Colonic mucosa (tissue), 4 donors: ENCODE data around the gene RNF133. TPM values are rescaled to one million over a fixed set of nuclear protein-coding genes. Genes with fewer than 3 reads are reported as not detected.

ENCODE experiments used
- DNase-seq: peaks from one replicate; pipeline ENCODE4 v3.0.0-alpha.2; 2020
- H3K27ac ChIP-seq: fragments of 200-600 bp; one replicate; pipeline ENCODE4 v1.8.0; 2021
- H3K27me3 ChIP-seq: fragments of 200-600 bp; one replicate; pipeline ENCODE4 v1.8.0; 2021
- H3K36me3 ChIP-seq: fragments of 200-600 bp; one replicate; pipeline ENCODE4 v1.8.0; 2021
- H3K4me1 ChIP-seq: fragments of 200-600 bp; one replicate; pipeline ENCODE4 v1.8.0; 2021; ENCODE audit warnings: mild to moderate bottlenecking
- H3K4me3 ChIP-seq: fragments of 200-600 bp; one replicate; pipeline ENCODE4 v1.8.0; 2021
- H3K9ac ChIP-seq, 2 donors: one replicate each; pipeline ENCODE4 v1.7.0; 2013; ENCODE audit warnings: control low read depth in 2 of 2, low read depth in 2 of 2, low read length in 2 of 2
- H3K9me3 ChIP-seq: fragments of 200-600 bp; one replicate; pipeline ENCODE4 v1.8.0; 2021
- CTCF ChIP-seq: fragments of 200-600 bp; IDR thresholded peaks from one replicate; pipeline ENCODE4 v1.8.0; 2022; ENCODE audit warnings: antibody characterized with exemption, mild to moderate bottlenecking
- intact Hi-C: fragments of 100-400 bp; cut with DNase I; formaldehyde crosslinking; loops from one replicate; pipeline ENCODE4 v1.14.1; 2022
- total RNA-seq, 2 donors: library from RNA; stranded (reverse); fragmentation: NEBNext Ultra II Directional in 1 of 2; extraction: Animal tissue kit (Norgen Biotek cat#: 25700) in 1 of 2; gene quantifications; one replicate each; pipeline ENCODE4 v1.2.1, GENCODE V29; 2021
- donor health status: healthy.
- donor health status: DM: no; HTN: no; CAD: no.
- donor health status: DM: no; HTN: no; CAD: no.

The RNF133 gene
- total RNA-seq, 2 donors from 2014 or later, result 0.32 to 0.40 TPM

- no peak for DNase-seq
- Histone ChIP-seq H3K36me3 (no peaks in the 10 kb centered on the region), H3K27ac (no peak overlapping the region), H3K9ac (no peak overlapping the region), H3K4me3 (no peak overlapping the region), H3K9me3 (no peaks in the 10 kb centered on the region), H3K27me3 (no peaks in the 10 kb centered on the region), H3K4me1 (no peaks in the 10 kb centered on the region)
- intact Hi-C loops, result no loop called here
- TF ChIP-seq CTCF, result no peak
Measured at GRCh38 chr7:122675621-122676020, 23.3 kb downstream of the RNF133 start.

GRCh38 chr7:122675011-122675410 is 23.9 kb downstream of the RNF133 start:
- no peaks in the 10 kb centered on the region for H3K36me3 ChIP-seq
- no peaks in the 10 kb centered on the region for H3K27me3 ChIP-seq
- intact Hi-C loops, result no loop called here
- TF ChIP-seq CTCF, result no peak
- H3K9ac ChIP-seq, result no peak overlapping the region
- no peaks in the 10 kb centered on the region for H3K4me1 ChIP-seq
- H3K27ac ChIP-seq, result no peak overlapping the region
- H3K9me3 ChIP-seq, result no peaks in the 10 kb centered on the region
- no peak overlapping the region for H3K4me3 ChIP-seq
- no peak for DNase-seq

DNA sequence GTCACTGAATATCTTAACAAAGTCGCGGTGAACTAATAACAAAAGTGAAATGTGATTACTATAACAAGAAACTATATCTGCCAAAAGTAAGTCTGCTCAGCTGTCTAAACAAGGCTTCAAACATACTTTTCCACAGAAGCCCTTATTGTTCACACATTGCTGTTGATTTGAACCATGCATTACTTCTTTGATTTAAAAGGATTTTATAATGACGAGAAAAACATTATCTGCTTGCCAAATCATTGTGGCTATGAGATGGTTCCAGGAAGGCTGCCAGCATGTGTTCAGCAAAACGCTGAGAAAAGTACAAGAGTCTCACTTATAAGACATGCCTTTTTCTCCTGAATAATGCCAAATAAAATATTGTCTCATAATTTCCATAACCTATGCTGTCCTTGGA is 24.4 kb downstream of the RNF133 start:
- Histone ChIP-seq H3K4me1 (no peaks in the 10 kb centered on the region), H3K27me3 (no peaks in the 10 kb centered on the region), H3K27ac (no peak overlapping the region), H3K4me3 (no peak overlapping the region), H3K36me3 (no peaks in the 10 kb centered on the region), H3K9ac (no peak overlapping the region), H3K9me3 (no peaks in the 10 kb centered on the region)
- intact Hi-C loops, result no loop called here
- TF ChIP-seq CTCF, result no peak
- DNase-seq, result no peak

- no peak for DNase-seq
- no peak overlapping the region for H3K4me3 ChIP-seq
- no peak overlapping the region for H3K27ac ChIP-seq
- no peaks in the 10 kb centered on the region for H3K36me3 ChIP-seq
- TF ChIP-seq CTCF, result no peak
- intact Hi-C loops, result no loop called here
- H3K9me3 ChIP-seq, result no peaks in the 10 kb centered on the region
- no peaks in the 10 kb centered on the region for H3K27me3 ChIP-seq
- no peaks in the 10 kb centered on the region for H3K4me1 ChIP-seq
- H3K9ac ChIP-seq, result no peak overlapping the region
Measured at GRCh38 chr7:122673951-122674350, 25.0 kb downstream of the RNF133 start.

GRCh38 chr7:122672536-122672935 is 26.4 kb downstream of the RNF133 start:
- no peak for TF ChIP-seq CTCF
- intact Hi-C loops, result no loop called here
- no peaks in the 10 kb centered on the region for H3K4me1 ChIP-seq
- no peak overlapping the region for H3K27ac ChIP-seq
- no peak for DNase-seq
- no peak overlapping the region for H3K9ac ChIP-seq
- no peaks in the 10 kb centered on the region for H3K36me3 ChIP-seq
- H3K9me3 ChIP-seq, result no peaks in the 10 kb centered on the region
- no peak overlapping the region for H3K4me3 ChIP-seq
- no peaks in the 10 kb centered on the region for H3K27me3 ChIP-seq

DNA sequence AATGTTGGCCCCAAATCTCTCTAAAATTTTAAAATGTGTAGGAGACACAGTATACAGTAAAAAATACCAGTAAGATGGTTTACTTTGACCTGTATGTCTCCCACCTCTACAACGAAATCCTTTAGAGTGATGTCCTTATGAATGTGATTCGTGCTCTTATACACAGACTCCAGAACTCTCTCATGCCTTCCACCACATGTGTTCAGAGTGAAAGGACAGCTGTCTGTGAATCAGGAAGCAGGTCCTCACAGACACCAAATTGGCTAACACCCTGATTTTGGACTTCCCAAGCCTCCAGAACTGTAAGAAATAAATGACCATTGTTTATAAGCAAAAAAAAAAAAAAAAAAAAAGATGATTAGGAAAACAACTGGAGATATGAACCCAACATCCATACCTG is 35.2 kb downstream of the RNF133 start:
- Histone ChIP-seq H3K4me3 (no peak overlapping the region), H3K36me3 (no peaks in the 10 kb centered on the region), H3K9ac (no peak overlapping the region), H3K27ac (no peak overlapping the region), H3K4me1 (no peaks in the 10 kb centered on the region), H3K9me3 (no peaks in the 10 kb centered on the region), H3K27me3 (no peaks in the 10 kb centered on the region)
- DNase-seq, result no peak
- no peak for TF ChIP-seq CTCF
- intact Hi-C loops, result no loop called here
